A549 (cell line): Measurements from ENCODE around the gene KCNMA1. TPM values are rescaled to one million over a fixed set of nuclear protein-coding genes. Genes with fewer than 3 reads are reported as not detected.

Experiments used
- ATAC-seq, 2 experiments: fragments of 200-7000 bp in 1 of 2; fragments of >200 bp in 1 of 2; cut with Nextera tagmentation in 1 of 2; cut with Tn5 transposase in 1 of 2; 3 replicates each; pipeline versions ENCODE4 v1.8.0 to v1.9.1; 2018 to 2020; ENCODE audit warnings: mild to moderate bottlenecking in 1 of 2, moderate library complexity in 1 of 2
- CTCF ChIA-PET: fragments of 300-600 bp; sonication (Branson Sonifier 250); formaldehyde crosslinking; extraction: SDS; loops from one replicate; lab custom pipeline; 2021; ENCODE audit warnings: antibody characterized with exemption, inconsistent platforms; lab: Yijun Ruan, JAX
- POLR2A ChIA-PET: fragments of 350-600 bp; formaldehyde crosslinking; extraction: SDS; loops from one replicate; lab custom pipeline; 2021; ENCODE audit warnings: antibody characterized with exemption, inconsistent platforms; lab: Yijun Ruan, JAX
- DNase-seq, 2 experiments: peaks; one replicate each; pipeline versions ENCODE4 v3.0.0 to v3.0.0-alpha.2; 2011 to 2016; ENCODE audit warnings: low read depth in 1 of 2, low spot score in 1 of 2
- FAIRE-seq: peaks from 2 replicates; lab custom pipeline; 2011; peaks lifted over from hg19 to GRCh38; lab: Jason Lieb, UNC
- H3K27ac ChIP-seq, 2 experiments: fragments of >200 bp; sonication (Bioruptor Twin); formaldehyde crosslinking; 3 replicates each; pipeline ENCODE4 v1.5.1; 2016 to 2017
- H3K4me1 ChIP-seq: fragments of >200 bp; sonication (Bioruptor Twin); formaldehyde crosslinking; 3 replicates; pipeline ENCODE4 v1.6.1; 2016
- H3K4me2 ChIP-seq: fragments of >200 bp; sonication (Bioruptor Twin); formaldehyde crosslinking; 3 replicates; pipeline ENCODE4 v1.6.1; 2016
- H3K4me3 ChIP-seq: fragments of >200 bp; sonication (Bioruptor Twin); formaldehyde crosslinking; 3 replicates; pipeline ENCODE4 v1.5.1; 2016
- H3K9me3 ChIP-seq: fragments of >200 bp; sonication (Bioruptor Twin); formaldehyde crosslinking; 3 replicates; pipeline ENCODE4 v1.6.1; 2016
- CBX8 ChIP-seq: fragments of 200-600 bp; sonication (generic); IDR thresholded peaks from 2 replicates; pipeline ENCODE4 v1.6.1; 2016
- CEBPB ChIP-seq, 2 experiments: fragments of >200 bp in 1 of 2; sonication (Bioruptor Twin) in 1 of 2; formaldehyde crosslinking in 1 of 2; IDR thresholded peaks; 2 replicates each; pipeline ENCODE4 v1.6.1; 2012 to 2016
- EHF ChIP-seq: fragments of 250-450 bp; sonication (Bioruptor Pico); IDR thresholded peaks from 2 replicates; pipeline ENCODE4 v1.5.0; 2020; ENCODE audit warnings: mild to moderate bottlenecking
- EP300 ChIP-seq, 2 experiments: fragments of >200 bp; sonication (Bioruptor Twin); formaldehyde crosslinking; IDR thresholded peaks; 2 replicates in 1 of 2; 3 replicates in 1 of 2; pipeline ENCODE4 v1.6.1; 2016 to 2017
- GATA3 ChIP-seq: IDR thresholded peaks from 2 replicates; pipeline ENCODE4 v1.6.1; 2012; ENCODE audit warnings: borderline replicate concordance
- HDAC2 ChIP-seq: fragments of 200-600 bp; sonication (generic); IDR thresholded peaks from 2 replicates; pipeline ENCODE4 v1.6.1; 2016
- KDM5A ChIP-seq: fragments of 200-600 bp; sonication (generic); IDR thresholded peaks from 2 replicates; pipeline ENCODE4 v1.6.1; 2016; ENCODE audit warnings: antibody characterized with exemption, mild to moderate bottlenecking
- NR3C1 ChIP-seq: fragments of >200 bp; sonication (Bioruptor Twin); formaldehyde crosslinking; IDR thresholded peaks from 3 replicates; pipeline ENCODE4 v1.6.1; 2017
- SMC3 ChIP-seq: fragments of >200 bp; sonication (Bioruptor Twin); formaldehyde crosslinking; IDR thresholded peaks from 3 replicates; pipeline ENCODE4 v1.6.1; 2018; ENCODE audit warnings: inconsistent platforms
- ZFP36 ChIP-seq: fragments of 450-650 bp; IDR thresholded peaks from 2 replicates; pipeline ENCODE4 v1.6.1; 2014; ENCODE audit warnings: borderline replicate concordance; ENCODE audit not compliant: partially characterized antibody
- ZNF302 ChIP-seq: fragments of 250-450 bp; sonication (Bioruptor Pico); IDR thresholded peaks from 2 replicates; pipeline ENCODE4 v1.9.0; 2021; ENCODE audit warnings: inconsistent platforms, mild to moderate bottlenecking, moderate library complexity
- ZSCAN20 ChIP-seq: fragments of 250-450 bp; sonication (Bioruptor Pico); IDR thresholded peaks from 2 replicates; pipeline ENCODE4 v1.8.0; 2022; ENCODE audit warnings: mild to moderate bottlenecking, moderate library complexity
- WGBS: methylation state at CpG from one replicate; pipeline ENCODE4 v1.1.6; 2017; ENCODE audit errors: missing lambda C conversion rate; 5-methylcytosine and 5-hydroxymethylcytosine counted together
- polyA plus RNA-seq, 4 experiments: library from polyadenylated mRNA; depleted of rRNA in 3 of 4; stranded (reverse); fragments of >200 nt; fragmentation: RNase III in 1 of 4; extraction: RNeasy Plus Mini Kit Qiagen cat#74134 plus additional on column Dnase treatment in 1 of 4; gene quantifications; 2 replicates in 3 of 4; 3 replicates in 1 of 4; pipeline ENCODE4 v1.2.3, GENCODE V29; 2011 to 2017
- TF ChIP-seq, protein P1 (sequence below): fragments of 150-350 bp; IDR thresholded peaks from 2 replicates; pipeline ENCODE4 v1.6.1; 2014; ENCODE audit warnings: low read depth, mild to moderate bottlenecking, low read length
- TF ChIP-seq, protein P2 (sequence below): fragments of >200 bp; sonication (Bioruptor Twin); formaldehyde crosslinking; IDR thresholded peaks from 3 replicates; pipeline ENCODE4 v1.6.1; 2016
- TF ChIP-seq, protein P3 (sequence below): fragments of 250-450 bp; sonication (Bioruptor Pico); IDR thresholded peaks from 2 replicates; pipeline ENCODE4 v1.5.0; 2021; ENCODE audit warnings: mild to moderate bottlenecking, moderate library complexity, borderline replicate concordance
- TF ChIP-seq, protein P4 (sequence below): IDR thresholded peaks from 2 replicates; pipeline ENCODE4 v1.6.1; 2012; ENCODE audit warnings: low read depth, borderline replicate concordance

KCNMA1 gene
- polyA plus RNA-seq, 2 of the 4 experiments (the other 2 are of a cell fraction): 14.9 to 30.6 TPM

DNA sequence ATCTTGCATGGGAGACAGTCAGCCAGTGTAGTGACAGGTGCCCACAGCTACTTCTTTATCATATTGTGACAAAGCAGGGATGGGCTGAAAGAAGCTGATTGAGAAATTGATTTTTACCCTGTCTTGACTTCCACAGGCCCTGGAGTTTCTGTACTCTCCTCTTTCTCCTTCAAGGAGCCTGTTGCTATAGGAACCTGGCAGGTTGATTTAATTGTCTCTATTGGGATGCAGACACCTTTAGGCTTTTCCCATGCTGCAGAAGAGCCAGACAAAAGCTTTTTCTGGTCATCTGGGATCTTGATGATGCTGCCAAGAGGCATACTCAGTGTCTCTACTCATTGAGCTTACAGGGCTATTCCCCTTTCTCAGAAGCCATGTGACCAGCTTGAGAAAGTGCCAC lies 754.8 kb downstream of the KCNMA1 start:
- CTCF ChIA-PET: no interaction called here
- FAIRE-seq: no peak

DNA sequence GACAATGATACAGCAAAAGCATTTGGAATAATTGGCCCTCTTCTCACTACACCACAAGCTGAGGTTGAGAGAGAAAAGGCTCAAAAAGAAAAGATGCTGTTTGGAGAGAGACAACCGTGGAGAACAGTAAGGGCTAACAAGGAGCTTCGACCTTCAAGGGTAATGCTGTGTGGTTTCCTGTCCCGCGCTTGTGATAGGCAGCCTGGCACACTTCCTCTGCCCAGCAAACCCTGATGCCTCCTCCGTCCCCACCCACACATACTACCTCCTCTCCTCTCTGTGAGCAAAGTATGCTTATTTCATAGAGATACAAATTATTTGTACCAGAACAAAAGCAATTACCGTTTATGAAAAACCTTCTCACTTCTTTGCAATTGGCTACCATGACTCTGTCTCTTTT lies 755.4 kb downstream of the KCNMA1 start:
- no peak for ATAC-seq
- Histone ChIP-seq H3K4me2 (no peak overlapping the region), H3K9me3 (no peaks in the 10 kb centered on the region), H3K27ac (no peak overlapping the region), H3K4me3 (no peak overlapping the region), H3K4me1 (no peaks in the 10 kb centered on the region)
- WGBS: 42% methylated on average over 6 of the region's 6 CpGs
- DNase-seq: no peak
- CTCF ChIA-PET: interaction anchor here (2.0 kb wide), 1 partner anchor 13 kb away, joined by 7 read pairs; no protein-coding TSS in a partner anchor
- POLR2A ChIA-PET: interaction anchor here (0.6 kb wide), 1 partner anchor 168 kb away, joined by 3 read pairs; no protein-coding TSS in a partner anchor
- no peak for FAIRE-seq
- TF ChIP-seq EP300 (IDR thresholded peaks at IDR 0.05): no peak
- no peak for TF ChIP-seq CBX8
- TF ChIP-seq, protein P1, sequence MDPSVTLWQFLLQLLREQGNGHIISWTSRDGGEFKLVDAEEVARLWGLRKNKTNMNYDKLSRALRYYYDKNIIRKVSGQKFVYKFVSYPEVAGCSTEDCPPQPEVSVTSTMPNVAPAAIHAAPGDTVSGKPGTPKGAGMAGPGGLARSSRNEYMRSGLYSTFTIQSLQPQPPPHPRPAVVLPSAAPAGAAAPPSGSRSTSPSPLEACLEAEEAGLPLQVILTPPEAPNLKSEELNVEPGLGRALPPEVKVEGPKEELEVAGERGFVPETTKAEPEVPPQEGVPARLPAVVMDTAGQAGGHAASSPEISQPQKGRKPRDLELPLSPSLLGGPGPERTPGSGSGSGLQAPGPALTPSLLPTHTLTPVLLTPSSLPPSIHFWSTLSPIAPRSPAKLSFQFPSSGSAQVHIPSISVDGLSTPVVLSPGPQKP: no peak
- TF ChIP-seq ZNF302: no peak
- TF ChIP-seq, protein P2, sequence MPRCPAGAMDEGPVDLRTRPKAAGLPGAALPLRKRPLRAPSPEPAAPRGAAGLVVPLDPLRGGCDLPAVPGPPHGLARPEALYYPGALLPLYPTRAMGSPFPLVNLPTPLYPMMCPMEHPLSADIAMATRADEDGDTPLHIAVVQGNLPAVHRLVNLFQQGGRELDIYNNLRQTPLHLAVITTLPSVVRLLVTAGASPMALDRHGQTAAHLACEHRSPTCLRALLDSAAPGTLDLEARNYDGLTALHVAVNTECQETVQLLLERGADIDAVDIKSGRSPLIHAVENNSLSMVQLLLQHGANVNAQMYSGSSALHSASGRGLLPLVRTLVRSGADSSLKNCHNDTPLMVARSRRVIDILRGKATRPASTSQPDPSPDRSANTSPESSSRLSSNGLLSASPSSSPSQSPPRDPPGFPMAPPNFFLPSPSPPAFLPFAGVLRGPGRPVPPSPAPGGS: no peak
- TF ChIP-seq, protein P3, sequence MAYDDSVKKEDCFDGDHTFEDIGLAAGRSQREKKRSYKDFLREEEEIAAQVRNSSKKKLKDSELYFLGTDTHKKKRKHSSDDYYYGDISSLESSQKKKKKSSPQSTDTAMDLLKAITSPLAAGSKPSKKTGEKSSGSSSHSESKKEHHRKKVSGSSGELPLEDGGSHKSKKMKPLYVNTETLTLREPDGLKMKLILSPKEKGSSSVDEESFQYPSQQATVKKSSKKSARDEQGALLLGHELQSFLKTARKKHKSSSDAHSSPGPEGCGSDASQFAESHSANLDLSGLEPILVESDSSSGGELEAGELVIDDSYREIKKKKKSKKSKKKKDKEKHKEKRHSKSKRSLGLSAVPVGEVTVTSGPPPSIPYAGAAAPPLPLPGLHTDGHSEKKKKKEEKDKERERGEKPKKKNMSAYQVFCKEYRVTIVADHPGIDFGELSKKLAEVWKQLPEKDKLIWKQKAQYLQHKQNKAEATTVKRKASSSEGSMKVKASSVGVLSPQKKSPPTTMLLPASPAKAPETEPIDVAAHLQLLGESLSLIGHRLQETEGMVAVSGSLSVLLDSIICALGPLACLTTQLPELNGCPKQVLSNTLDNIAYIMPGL: no peak
- TF ChIP-seq ZFP36: no peak

More for the DNA sequence above, 754.8 kb downstream of the KCNMA1 start:
- ATAC-seq: no peak
- no peaks in the 10 kb centered on the region for H3K9me3 ChIP-seq
- H3K4me2 ChIP-seq: no peak overlapping the region
- H3K27ac ChIP-seq: no peak overlapping the region
- H3K4me1 ChIP-seq: no peaks in the 10 kb centered on the region
- H3K4me3 ChIP-seq: no peak overlapping the region
- TF ChIP-seq, protein P3: no peak
- TF ChIP-seq CEBPB (IDR thresholded peaks at IDR 0.05) (no peak), EHF (CRISPR knock-in tag) (no peak), SMC3 (no peak), NR3C1 (no peak), GATA3 (no peak), ZSCAN20 (CRISPR knock-in tag) (no peak), EP300 (IDR thresholded peaks at IDR 0.05) (no peak), ZFP36 (no peak), KDM5A (no peak), HDAC2 (no peak)
- TF ChIP-seq, protein P4, sequence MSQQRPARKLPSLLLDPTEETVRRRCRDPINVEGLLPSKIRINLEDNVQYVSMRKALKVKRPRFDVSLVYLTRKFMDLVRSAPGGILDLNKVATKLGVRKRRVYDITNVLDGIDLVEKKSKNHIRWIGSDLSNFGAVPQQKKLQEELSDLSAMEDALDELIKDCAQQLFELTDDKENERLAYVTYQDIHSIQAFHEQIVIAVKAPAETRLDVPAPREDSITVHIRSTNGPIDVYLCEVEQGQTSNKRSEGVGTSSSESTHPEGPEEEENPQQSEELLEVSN: no peak
- DNase-seq: no peak
- POLR2A ChIA-PET: interaction anchor here (0.6 kb wide), 1 partner anchor 168 kb away, joined by 3 read pairs; no protein-coding TSS in a partner anchor
